ENCODE results near the gene PITPNM3. TPM values are rescaled to one million over a fixed set of nuclear protein-coding genes. Genes with fewer than 3 reads are reported as not detected.

The PITPNM3 gene
- total and polyA plus RNA-seq, 2 of the 8 experiments (the other 6 are each of a cell fraction or from before 2014, with no cell fraction given), result 1.7 to 3.1 TPM

DNA sequence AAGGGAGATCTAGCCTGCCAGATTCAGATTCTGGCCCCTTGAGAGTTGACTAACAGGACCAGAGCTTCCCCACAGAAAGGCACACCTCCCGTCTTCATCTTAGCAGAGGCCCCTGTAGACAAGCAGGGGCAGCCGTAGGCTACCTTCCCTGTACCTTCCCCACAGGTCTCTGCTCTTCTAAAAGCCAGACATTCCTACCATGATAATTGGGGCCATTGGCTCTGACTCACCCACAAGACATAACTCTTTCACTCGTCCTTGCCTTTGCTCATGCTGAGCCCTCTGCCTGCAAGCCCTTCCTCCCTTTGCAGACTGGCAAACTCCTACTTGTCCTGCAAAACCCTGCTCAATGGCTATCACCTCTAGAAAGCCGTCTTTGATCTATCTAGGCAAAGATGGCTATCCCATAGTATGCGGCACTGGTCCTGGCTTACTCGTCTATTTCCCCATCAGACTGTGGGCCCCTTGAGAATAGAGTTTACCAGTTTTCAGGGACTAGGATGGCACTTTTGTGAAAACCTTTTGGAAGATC is 68.3 kb downstream of the PITPNM3 start (continued):
- TF ChIP-seq, protein P1, sequence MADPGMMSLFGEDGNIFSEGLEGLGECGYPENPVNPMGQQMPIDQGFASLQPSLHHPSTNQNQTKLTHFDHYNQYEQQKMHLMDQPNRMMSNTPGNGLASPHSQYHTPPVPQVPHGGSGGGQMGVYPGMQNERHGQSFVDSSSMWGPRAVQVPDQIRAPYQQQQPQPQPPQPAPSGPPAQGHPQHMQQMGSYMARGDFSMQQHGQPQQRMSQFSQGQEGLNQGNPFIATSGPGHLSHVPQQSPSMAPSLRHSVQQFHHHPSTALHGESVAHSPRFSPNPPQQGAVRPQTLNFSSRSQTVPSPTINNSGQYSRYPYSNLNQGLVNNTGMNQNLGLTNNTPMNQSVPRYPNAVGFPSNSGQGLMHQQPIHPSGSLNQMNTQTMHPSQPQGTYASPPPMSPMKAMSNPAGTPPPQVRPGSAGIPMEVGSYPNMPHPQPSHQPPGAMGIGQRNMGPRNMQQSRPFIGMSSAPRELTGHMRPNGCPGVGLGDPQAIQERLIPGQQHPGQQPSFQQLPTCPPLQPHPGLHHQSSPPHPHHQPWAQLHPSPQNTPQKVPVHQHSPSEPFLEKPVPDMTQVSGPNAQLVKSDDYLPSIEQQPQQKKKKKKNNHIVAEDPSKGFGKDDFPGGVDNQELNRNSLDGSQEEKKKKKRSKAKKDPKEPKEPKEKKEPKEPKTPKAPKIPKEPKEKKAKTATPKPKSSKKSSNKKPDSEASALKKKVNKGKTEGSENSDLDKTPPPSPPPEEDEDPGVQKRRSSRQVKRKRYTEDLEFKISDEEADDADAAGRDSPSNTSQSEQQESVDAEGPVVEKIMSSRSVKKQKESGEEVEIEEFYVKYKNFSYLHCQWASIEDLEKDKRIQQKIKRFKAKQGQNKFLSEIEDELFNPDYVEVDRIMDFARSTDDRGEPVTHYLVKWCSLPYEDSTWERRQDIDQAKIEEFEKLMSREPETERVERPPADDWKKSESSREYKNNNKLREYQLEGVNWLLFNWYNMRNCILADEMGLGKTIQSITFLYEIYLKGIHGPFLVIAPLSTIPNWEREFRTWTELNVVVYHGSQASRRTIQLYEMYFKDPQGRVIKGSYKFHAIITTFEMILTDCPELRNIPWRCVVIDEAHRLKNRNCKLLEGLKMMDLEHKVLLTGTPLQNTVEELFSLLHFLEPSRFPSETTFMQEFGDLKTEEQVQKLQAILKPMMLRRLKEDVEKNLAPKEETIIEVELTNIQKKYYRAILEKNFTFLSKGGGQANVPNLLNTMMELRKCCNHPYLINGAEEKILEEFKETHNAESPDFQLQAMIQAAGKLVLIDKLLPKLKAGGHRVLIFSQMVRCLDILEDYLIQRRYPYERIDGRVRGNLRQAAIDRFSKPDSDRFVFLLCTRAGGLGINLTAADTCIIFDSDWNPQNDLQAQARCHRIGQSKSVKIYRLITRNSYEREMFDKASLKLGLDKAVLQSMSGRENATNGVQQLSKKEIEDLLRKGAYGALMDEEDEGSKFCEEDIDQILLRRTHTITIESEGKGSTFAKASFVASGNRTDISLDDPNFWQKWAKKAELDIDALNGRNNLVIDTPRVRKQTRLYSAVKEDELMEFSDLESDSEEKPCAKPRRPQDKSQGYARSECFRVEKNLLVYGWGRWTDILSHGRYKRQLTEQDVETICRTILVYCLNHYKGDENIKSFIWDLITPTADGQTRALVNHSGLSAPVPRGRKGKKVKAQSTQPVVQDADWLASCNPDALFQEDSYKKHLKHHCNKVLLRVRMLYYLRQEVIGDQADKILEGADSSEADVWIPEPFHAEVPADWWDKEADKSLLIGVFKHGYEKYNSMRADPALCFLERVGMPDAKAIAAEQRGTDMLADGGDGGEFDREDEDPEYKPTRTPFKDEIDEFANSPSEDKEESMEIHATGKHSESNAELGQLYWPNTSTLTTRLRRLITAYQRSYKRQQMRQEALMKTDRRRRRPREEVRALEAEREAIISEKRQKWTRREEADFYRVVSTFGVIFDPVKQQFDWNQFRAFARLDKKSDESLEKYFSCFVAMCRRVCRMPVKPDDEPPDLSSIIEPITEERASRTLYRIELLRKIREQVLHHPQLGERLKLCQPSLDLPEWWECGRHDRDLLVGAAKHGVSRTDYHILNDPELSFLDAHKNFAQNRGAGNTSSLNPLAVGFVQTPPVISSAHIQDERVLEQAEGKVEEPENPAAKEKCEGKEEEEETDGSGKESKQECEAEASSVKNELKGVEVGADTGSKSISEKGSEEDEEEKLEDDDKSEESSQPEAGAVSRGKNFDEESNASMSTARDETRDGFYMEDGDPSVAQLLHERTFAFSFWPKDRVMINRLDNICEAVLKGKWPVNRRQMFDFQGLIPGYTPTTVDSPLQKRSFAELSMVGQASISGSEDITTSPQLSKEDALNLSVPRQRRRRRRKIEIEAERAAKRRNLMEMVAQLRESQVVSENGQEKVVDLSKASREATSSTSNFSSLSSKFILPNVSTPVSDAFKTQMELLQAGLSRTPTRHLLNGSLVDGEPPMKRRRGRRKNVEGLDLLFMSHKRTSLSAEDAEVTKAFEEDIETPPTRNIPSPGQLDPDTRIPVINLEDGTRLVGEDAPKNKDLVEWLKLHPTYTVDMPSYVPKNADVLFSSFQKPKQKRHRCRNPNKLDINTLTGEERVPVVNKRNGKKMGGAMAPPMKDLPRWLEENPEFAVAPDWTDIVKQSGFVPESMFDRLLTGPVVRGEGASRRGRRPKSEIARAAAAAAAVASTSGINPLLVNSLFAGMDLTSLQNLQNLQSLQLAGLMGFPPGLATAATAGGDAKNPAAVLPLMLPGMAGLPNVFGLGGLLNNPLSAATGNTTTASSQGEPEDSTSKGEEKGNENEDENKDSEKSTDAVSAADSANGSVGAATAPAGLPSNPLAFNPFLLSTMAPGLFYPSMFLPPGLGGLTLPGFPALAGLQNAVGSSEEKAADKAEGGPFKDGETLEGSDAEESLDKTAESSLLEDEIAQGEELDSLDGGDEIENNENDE (IDR thresholded peaks at IDR 0.05; ENCODE audit: insufficient replicate concordance, low read length), result no peak
- TF ChIP-seq BRCA1 (IDR thresholded peaks at IDR 0.05; ENCODE audit: low read depth, low read length) (no peak), SP4 (IDR thresholded peaks at IDR 0.05; ENCODE audit: low read length) (no peak), RBBP5 (IDR thresholded peaks at IDR 0.05; ENCODE audit: borderline replicate concordance, low read depth, low read length) (no peak), NANOG (IDR thresholded peaks at IDR 0.05; ENCODE audit: insufficient read depth, low read depth, low read length, poor library complexity, severe bottlenecking) (no peak), PHF8 (conservative IDR thresholded peaks at IDR 0.05; ENCODE audit: low read depth, low read length) (no peak), SUZ12 (IDR thresholded peaks at IDR 0.05; ENCODE audit: low read length) (no peak)
